ENCODE data around the gene ATR. TPM values are rescaled to one million over a fixed set of nuclear protein-coding genes. Genes with fewer than 3 reads are reported as not detected.

ATR gene
- total and polyA plus RNA-seq, 9 of the 15 experiments (the other 6 are each of a cell fraction or from before 2014, with no cell fraction given), result 18.0 to 37.8 (median 23.2) TPM

DNA sequence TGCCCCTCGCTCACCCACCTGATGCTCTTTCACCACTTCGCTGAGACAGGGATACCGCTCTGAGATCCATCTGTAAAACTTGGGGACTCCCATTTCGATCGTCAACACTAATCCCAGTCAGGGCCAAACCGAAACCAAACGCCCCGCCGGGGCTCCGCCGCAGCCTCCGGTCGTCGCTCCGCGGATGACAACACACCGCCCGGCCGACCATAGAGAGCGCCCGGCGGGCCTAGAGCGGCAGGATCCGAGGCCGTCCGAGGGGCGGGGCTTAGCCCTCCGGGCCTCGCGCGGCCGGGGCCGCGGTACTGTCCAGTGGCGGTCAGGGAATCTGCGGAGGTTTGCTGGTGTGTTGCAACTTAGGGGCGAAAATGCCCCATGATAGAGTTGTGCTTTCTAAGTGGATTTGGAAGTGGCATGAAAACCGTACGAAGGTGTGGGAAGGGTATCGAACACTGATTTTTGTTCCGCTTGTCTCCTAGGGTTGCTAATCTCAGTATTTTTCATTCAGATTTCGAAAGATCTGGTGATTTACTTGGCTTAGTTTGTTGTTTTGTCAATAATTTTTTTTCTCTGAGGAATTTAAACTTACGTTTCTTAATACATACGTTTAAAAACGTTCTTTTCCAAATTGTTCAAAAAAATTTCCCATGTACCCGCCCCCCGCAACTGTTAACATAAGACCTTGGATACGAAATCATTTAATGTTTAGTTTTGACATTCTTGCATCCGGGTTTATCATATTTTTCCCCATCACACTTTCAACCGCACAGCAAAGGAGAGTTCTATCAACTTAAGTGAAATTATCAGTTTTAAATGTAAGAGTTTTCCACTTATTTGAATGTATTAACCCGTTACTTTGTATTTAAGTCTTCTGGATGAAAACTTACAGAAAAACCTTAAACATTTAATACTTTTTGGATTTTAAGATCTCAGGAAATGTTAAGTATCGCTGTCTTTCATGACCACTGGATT lies 130.4 kb downstream of the ATR start, which contains the start of gene XRN1 (continued):
- TF ChIP-seq, protein P1, sequence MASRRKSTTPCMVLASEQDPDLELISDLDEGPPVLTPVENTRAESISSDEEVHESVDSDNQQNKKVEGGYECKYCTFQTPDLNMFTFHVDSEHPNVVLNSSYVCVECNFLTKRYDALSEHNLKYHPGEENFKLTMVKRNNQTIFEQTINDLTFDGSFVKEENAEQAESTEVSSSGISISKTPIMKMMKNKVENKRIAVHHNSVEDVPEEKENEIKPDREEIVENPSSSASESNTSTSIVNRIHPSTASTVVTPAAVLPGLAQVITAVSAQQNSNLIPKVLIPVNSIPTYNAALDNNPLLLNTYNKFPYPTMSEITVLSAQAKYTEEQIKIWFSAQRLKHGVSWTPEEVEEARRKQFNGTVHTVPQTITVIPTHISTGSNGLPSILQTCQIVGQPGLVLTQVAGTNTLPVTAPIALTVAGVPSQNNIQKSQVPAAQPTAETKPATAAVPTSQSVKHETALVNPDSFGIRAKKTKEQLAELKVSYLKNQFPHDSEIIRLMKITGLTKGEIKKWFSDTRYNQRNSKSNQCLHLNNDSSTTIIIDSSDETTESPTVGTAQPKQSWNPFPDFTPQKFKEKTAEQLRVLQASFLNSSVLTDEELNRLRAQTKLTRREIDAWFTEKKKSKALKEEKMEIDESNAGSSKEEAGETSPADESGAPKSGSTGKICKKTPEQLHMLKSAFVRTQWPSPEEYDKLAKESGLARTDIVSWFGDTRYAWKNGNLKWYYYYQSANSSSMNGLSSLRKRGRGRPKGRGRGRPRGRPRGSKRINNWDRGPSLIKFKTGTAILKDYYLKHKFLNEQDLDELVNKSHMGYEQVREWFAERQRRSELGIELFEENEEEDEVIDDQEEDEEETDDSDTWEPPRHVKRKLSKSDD (conservative IDR thresholded peaks at IDR 0.05; ENCODE audit: low read length), result peak; percentile 78; the same call in 1 of the 2 replicates
- TF ChIP-seq, protein P2, sequence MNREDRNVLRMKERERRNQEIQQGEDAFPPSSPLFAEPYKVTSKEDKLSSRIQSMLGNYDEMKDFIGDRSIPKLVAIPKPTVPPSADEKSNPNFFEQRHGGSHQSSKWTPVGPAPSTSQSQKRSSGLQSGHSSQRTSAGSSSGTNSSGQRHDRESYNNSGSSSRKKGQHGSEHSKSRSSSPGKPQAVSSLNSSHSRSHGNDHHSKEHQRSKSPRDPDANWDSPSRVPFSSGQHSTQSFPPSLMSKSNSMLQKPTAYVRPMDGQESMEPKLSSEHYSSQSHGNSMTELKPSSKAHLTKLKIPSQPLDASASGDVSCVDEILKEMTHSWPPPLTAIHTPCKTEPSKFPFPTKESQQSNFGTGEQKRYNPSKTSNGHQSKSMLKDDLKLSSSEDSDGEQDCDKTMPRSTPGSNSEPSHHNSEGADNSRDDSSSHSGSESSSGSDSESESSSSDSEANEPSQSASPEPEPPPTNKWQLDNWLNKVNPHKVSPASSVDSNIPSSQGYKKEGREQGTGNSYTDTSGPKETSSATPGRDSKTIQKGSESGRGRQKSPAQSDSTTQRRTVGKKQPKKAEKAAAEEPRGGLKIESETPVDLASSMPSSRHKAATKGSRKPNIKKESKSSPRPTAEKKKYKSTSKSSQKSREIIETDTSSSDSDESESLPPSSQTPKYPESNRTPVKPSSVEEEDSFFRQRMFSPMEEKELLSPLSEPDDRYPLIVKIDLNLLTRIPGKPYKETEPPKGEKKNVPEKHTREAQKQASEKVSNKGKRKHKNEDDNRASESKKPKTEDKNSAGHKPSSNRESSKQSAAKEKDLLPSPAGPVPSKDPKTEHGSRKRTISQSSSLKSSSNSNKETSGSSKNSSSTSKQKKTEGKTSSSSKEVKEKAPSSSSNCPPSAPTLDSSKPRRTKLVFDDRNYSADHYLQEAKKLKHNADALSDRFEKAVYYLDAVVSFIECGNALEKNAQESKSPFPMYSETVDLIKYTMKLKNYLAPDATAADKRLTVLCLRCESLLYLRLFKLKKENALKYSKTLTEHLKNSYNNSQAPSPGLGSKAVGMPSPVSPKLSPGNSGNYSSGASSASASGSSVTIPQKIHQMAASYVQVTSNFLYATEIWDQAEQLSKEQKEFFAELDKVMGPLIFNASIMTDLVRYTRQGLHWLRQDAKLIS (CRISPR knock-in tag; IDR thresholded peaks at IDR 0.05), result no peak; the same call in 1 of the 2 replicates
- TF ChIP-seq ZNF766 (CRISPR knock-in tag; conservative IDR thresholded peaks at IDR 0.05), result 0 out of 2 replicates have a peak, but pooled peaks have one; percentile 49
- TF ChIP-seq ZNF3 (CRISPR knock-in tag; IDR thresholded peaks at IDR 0.05), result no peak
- no peak for TF ChIP-seq SRSF3 (IDR thresholded peaks at IDR 0.05; ENCODE audit: insufficient read depth, low read length)
- TF ChIP-seq, protein P3, sequence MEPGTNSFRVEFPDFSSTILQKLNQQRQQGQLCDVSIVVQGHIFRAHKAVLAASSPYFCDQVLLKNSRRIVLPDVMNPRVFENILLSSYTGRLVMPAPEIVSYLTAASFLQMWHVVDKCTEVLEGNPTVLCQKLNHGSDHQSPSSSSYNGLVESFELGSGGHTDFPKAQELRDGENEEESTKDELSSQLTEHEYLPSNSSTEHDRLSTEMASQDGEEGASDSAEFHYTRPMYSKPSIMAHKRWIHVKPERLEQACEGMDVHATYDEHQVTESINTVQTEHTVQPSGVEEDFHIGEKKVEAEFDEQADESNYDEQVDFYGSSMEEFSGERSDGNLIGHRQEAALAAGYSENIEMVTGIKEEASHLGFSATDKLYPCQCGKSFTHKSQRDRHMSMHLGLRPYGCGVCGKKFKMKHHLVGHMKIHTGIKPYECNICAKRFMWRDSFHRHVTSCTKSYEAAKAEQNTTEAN (CRISPR knock-in tag; IDR thresholded peaks at IDR 0.05), result no peak
- TF ChIP-seq NR2F6 (CRISPR knock-in tag; IDR thresholded peaks at IDR 0.05), result no peak
- TF ChIP-seq, protein P4, sequence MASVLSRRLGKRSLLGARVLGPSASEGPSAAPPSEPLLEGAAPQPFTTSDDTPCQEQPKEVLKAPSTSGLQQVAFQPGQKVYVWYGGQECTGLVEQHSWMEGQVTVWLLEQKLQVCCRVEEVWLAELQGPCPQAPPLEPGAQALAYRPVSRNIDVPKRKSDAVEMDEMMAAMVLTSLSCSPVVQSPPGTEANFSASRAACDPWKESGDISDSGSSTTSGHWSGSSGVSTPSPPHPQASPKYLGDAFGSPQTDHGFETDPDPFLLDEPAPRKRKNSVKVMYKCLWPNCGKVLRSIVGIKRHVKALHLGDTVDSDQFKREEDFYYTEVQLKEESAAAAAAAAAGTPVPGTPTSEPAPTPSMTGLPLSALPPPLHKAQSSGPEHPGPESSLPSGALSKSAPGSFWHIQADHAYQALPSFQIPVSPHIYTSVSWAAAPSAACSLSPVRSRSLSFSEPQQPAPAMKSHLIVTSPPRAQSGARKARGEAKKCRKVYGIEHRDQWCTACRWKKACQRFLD (CRISPR knock-in tag; IDR thresholded peaks at IDR 0.05), result no peak
- peak; percentile 74 for TF ChIP-seq SNIP1 (IDR thresholded peaks at IDR 0.05; ENCODE audit: low read depth)
- TF ChIP-seq DDX20 (tag; IDR thresholded peaks at IDR 0.05; ENCODE audit: low read depth), result no peak
- no peak for TF ChIP-seq ZNF354B (CRISPR knock-in tag; IDR thresholded peaks at IDR 0.05)
- no peak for TF ChIP-seq ZNF77 (CRISPR knock-in tag; IDR thresholded peaks at IDR 0.05)
- TF ChIP-seq MBD2 (IDR thresholded peaks at IDR 0.05; ENCODE audit: borderline replicate concordance, low read depth), result peak; percentile 35; the same call in 1 of the 2 replicates
- no peak for TF ChIP-seq ZNF143 (CRISPR knock-in tag; IDR thresholded peaks at IDR 0.05)
- TF ChIP-seq FOXA3 (CRISPR knock-in tag; conservative IDR thresholded peaks at IDR 0.05 in 1 of 2, IDR thresholded peaks at IDR 0.05 in 1 of 2), result no peak
- TF ChIP-seq CREB1 (IDR thresholded peaks at IDR 0.05), result peak; percentile 96
- peak; percentile 97 for TF ChIP-seq CREB1 (CRISPR knock-in tag; IDR thresholded peaks at IDR 0.05)
- no peak for TF ChIP-seq ZNF79 (CRISPR knock-in tag; IDR thresholded peaks at IDR 0.05; ENCODE audit: low read depth)
